Tibial nerve (tissue), 4 donors: ENCODE measurements around the gene MIA2. TPM values are rescaled to one million over a fixed set of nuclear protein-coding genes. Genes with fewer than 3 reads are reported as not detected.
A peak's percentile ranks its signal among the peaks of the same experiment; 100 is the strongest.
"Not testable (repeated sequence)": the region's sequence is repeated elsewhere in the genome, so short reads cannot be mapped to it uniquely, and the experiment has no call there.

ENCODE experiments used
- DNase-seq, 2 donors: peaks; one replicate each; pipeline ENCODE4 v3.0.0-alpha.2; 2019; ENCODE audit warnings: low spot score in 2 of 2
- H3K27ac ChIP-seq, 4 donors: fragments of 200-600 bp; sonication (generic) in 3 of 4; one replicate each; pipeline ENCODE4 v1.5.1; 2017 to 2019; ENCODE audit warnings: mild to moderate bottlenecking in 1 of 4
- H3K27me3 ChIP-seq, 2 donors: fragments of 200-600 bp; sonication (generic) in 1 of 2; one replicate each; pipeline versions ENCODE4 v1.5.1 to v1.6.0; 2017 to 2019
- H3K36me3 ChIP-seq, 3 donors: fragments of 200-600 bp; sonication (generic); one replicate each; pipeline ENCODE4 v1.5.1; 2018 to 2019
- H3K4me1 ChIP-seq, 4 donors: fragments of 200-600 bp; sonication (generic) in 3 of 4; one replicate each; pipeline ENCODE4 v1.5.1; 2017 to 2019
- H3K4me3 ChIP-seq, 4 donors: fragments of 200-600 bp; sonication (generic) in 3 of 4; one replicate each; pipeline ENCODE4 v1.5.1; 2017 to 2019; ENCODE audit warnings: mild to moderate bottlenecking in 1 of 4, moderate library complexity in 1 of 4
- H3K9me3 ChIP-seq, 4 donors: fragments of 200-600 bp; sonication (generic) in 3 of 4; one replicate each; pipeline ENCODE4 v1.5.1; 2017 to 2019
- EP300 ChIP-seq, 2 donors: sonication (generic); formaldehyde crosslinking; IDR thresholded peaks; one replicate each; pipeline ENCODE4 v1.6.1; 2017; ENCODE audit warnings: antibody characterized with exemption in 2 of 2, mild to moderate bottlenecking in 1 of 2
- POLR2A ChIP-seq, 2 donors: fragments of 450-650 bp; IDR thresholded peaks; one replicate each; pipeline ENCODE4 v1.6.1; 2017; ENCODE audit warnings: antibody characterized with exemption in 2 of 2, mild to moderate bottlenecking in 2 of 2, moderate library complexity in 2 of 2
- WGBS, 2 donors: methylation state at CpG; one replicate each; pipeline ENCODE4 v1.1.5; 2018; 5-methylcytosine and 5-hydroxymethylcytosine counted together
- total RNA-seq, 4 donors: library from RNA; depleted of rRNA; stranded (reverse); fragments of >200 nt; gene quantifications; one replicate each; pipeline ENCODE4 v1.1.0, GENCODE V29; 2016
- TF ChIP-seq, protein P1 (sequence below), 5 experiments: fragments of 200-600 bp in 3 of 5; fragments of 450-650 bp in 2 of 5; sonication (generic) in 3 of 5; IDR thresholded peaks; one replicate each; pipeline ENCODE4 v1.5.1; 2016 to 2019; ENCODE audit warnings: antibody characterized with exemption in 5 of 5, mild to moderate bottlenecking in 3 of 5, moderate library complexity in 2 of 5

The MIA2 gene
- total RNA-seq, 4 donors from 2014 or later = 14.7 to 22.2 (median 16.3) TPM

DNA sequence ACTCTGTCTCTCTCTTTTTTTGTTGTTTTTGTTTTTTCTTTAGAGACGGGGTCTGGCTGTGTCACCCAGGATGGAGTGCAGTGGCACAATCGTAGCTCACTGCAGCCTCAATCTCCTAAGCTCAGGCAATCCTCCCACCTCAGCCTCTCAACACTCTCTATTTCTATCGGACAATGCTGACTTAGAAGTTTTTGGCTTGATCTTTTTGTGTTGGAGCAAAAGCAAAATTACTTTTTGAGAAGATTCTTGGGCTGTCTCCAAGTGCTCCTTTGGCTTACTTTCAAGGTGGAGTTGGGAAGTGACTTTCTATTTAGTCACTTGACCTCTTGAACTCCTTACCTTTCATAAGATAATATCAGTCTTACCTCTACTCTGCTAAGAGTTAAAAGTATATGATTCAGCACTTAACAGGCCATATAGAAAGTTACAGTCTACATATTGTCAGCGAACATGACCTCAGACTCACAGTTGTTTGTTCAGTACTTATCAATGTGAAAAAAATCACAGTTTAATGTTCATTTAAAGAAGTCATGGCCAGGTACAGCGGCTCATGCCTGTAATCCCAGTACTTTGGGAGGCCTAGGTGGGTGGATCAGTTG lies 15.4 kb upstream of the MIA2 start:
- H3K27ac ChIP-seq = no peak overlapping the region
- no peak overlapping the region for H3K4me3 ChIP-seq
- no peaks in the 10 kb centered on the region for H3K27me3 ChIP-seq
- peak in 1 of 2 donors; percentile 8 for DNase-seq
- H3K4me1 ChIP-seq = peaks cover 0 to 4% (median 0%) of the 10 kb centered on the region in 4 donors
- TF ChIP-seq, protein P1, sequence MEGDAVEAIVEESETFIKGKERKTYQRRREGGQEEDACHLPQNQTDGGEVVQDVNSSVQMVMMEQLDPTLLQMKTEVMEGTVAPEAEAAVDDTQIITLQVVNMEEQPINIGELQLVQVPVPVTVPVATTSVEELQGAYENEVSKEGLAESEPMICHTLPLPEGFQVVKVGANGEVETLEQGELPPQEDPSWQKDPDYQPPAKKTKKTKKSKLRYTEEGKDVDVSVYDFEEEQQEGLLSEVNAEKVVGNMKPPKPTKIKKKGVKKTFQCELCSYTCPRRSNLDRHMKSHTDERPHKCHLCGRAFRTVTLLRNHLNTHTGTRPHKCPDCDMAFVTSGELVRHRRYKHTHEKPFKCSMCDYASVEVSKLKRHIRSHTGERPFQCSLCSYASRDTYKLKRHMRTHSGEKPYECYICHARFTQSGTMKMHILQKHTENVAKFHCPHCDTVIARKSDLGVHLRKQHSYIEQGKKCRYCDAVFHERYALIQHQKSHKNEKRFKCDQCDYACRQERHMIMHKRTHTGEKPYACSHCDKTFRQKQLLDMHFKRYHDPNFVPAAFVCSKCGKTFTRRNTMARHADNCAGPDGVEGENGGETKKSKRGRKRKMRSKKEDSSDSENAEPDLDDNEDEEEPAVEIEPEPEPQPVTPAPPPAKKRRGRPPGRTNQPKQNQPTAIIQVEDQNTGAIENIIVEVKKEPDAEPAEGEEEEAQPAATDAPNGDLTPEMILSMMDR (IDR thresholded peaks at IDR 0.05) = no peak
- TF ChIP-seq POLR2A (IDR thresholded peaks at IDR 0.05) (no peak), EP300 (IDR thresholded peaks at IDR 0.05) (no peak)
- H3K36me3 ChIP-seq = no peaks in the 10 kb centered on the region
- 46 to 58% methylated on average over 5 of the region's 5 CpGs for WGBS, 2 donors
- no peaks in the 10 kb centered on the region for H3K9me3 ChIP-seq

DNA sequence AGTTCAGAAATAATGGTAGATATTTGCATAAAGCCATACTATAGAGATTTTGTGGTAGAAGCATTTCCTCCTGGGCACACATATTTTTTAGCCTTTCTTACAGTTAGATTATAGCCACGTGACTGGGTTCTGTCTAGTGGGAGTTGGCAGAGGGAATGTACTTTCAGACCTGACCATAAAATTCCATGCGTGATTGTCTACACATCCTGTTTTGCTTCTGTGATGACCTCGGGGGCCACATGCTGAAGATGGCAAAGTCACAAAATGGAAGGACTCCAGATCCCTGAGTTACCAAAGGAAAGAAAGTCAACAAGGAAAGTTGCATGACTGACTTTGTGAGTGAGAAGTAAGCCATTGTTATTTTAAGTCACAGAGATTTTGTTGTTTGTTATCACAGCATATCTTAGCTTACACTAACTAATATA lies 14.6 kb upstream of the MIA2 start:
- Histone ChIP-seq H3K27me3 (no peaks in the 10 kb centered on the region), H3K27ac (no peak overlapping the region), H3K4me1 (peaks cover 0 to 4% (median 0%) of the 10 kb centered on the region in 4 donors), H3K9me3 (no peaks in the 10 kb centered on the region), H3K36me3 (no peaks in the 10 kb centered on the region), H3K4me3 (no peak overlapping the region)
- TF ChIP-seq, protein P1 (IDR thresholded peaks at IDR 0.05) = no peak
- TF ChIP-seq EP300 (IDR thresholded peaks at IDR 0.05) (no peak), POLR2A (IDR thresholded peaks at IDR 0.05) (no peak)
- no peak for DNase-seq
- WGBS, 2 donors = 58 to 62% methylated on average over 3 of the region's 3 CpGs

DNA sequence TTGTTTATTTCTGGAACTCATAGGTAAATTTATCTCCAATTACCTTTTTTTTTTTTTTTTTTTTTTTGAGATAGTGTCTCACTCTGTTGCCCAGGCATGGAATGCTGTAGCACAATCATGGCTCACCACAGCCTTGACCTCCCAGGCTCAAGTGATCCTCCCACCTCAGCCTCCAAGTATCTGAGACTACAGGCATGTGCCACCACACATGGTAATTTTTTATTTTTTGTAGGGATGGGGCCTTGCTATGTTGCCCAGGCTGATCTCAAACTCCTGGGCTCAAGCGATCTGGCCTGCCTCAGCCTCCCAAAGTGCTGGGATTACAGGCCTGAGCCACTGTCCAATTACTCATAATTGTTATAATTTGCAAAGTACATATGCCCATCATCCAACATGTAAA lies 13.2 kb upstream of the MIA2 start:
- whole genome bisulfite sequencing, 2 donors = 88 to 100% methylated on average over 1 of the region's 1 CpG
- not testable (repeated sequence) for H3K4me1 ChIP-seq, H3K4me3 ChIP-seq, H3K36me3 ChIP-seq, H3K9me3 ChIP-seq, H3K27ac ChIP-seq, DNase-seq, H3K27me3 ChIP-seq

DNA sequence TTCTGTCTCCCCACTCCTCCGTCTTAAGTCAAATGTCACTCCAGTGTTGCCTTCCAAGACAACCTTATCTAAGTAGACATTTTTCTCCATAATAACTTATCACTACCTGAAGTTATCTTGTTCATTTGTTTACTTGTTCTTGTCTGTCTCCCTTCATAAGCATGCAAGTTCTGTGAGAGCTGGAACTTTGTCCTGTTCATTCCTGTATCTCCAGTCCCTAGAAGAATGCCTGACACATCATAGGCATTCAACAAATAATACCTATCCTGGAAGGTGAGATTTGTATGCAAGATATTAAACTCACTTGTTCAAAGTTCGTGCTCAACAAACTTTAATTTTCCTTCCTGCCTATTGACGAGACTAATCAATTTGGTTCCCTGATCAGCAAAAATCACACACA lies 5.7 kb upstream of the MIA2 start:
- Histone ChIP-seq H3K4me3 (no peak overlapping the region), H3K27me3 (no peaks in the 10 kb centered on the region), H3K9me3 (no peaks in the 10 kb centered on the region), H3K27ac (no peak overlapping the region), H3K36me3 (no peaks in the 10 kb centered on the region), H3K4me1 (no peaks in the 10 kb centered on the region)
- WGBS, 2 donors = 89 to 93% methylated on average over 3 of the region's 3 CpGs
- DNase-seq = no peak
- TF ChIP-seq, protein P1 (IDR thresholded peaks at IDR 0.05) = no peak
- no peak for TF ChIP-seq POLR2A (IDR thresholded peaks at IDR 0.05)
- TF ChIP-seq EP300 (IDR thresholded peaks at IDR 0.05) = no peak

DNA sequence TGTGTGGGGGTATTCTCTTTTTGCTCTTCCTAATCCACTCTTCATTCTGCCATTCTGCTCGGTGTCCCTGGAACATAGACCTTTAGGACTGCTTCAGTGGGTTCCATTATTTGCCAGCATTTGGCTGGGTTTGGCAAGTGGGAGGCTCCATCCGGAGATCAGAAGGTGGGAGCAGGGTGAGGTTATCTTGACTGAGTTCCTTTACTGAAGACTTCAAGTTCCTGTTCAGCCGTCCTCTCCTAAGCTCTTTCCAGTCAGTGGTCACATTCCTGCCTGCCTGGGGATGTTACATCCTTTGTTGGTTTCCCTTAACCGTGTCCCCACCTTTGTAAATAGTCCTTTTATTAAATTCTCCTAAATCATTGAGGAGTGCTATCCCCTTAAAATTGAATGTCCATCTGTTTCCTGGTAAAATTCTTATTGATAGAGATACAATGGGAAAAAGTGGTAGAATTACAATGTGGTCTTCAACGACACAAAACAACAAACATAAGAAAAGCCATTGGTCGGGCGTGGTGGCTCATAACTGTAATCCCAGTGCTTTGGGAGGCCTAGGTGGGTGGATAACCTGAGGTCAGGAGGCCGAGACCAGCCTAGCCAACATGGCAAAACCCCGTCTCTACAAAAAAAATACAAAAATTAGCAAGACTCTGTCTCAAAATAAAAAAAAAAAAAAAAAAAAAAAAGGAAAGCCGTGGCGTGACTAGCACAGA lies 5.0 kb upstream of the MIA2 start:
- DNase-seq = no peak
- WGBS, 2 donors = 79 to 80% methylated on average over 11 of the region's 11 CpGs
- no peaks in the 10 kb centered on the region for H3K27me3 ChIP-seq
- no peak overlapping the region for H3K4me3 ChIP-seq
- H3K9me3 ChIP-seq = no peaks in the 10 kb centered on the region
- no peaks in the 10 kb centered on the region for H3K36me3 ChIP-seq
- H3K27ac ChIP-seq = no peak overlapping the region
- peaks cover 0 to 3% (median 0%) of the 10 kb centered on the region in 4 donors for H3K4me1 ChIP-seq
- TF ChIP-seq, protein P1 (IDR thresholded peaks at IDR 0.05) = no peak
- TF ChIP-seq EP300 (IDR thresholded peaks at IDR 0.05) = no peak
- TF ChIP-seq POLR2A (IDR thresholded peaks at IDR 0.05) = no peak
